ENCODE measurements around the gene ANO8.

Gene ANO8

DNA sequence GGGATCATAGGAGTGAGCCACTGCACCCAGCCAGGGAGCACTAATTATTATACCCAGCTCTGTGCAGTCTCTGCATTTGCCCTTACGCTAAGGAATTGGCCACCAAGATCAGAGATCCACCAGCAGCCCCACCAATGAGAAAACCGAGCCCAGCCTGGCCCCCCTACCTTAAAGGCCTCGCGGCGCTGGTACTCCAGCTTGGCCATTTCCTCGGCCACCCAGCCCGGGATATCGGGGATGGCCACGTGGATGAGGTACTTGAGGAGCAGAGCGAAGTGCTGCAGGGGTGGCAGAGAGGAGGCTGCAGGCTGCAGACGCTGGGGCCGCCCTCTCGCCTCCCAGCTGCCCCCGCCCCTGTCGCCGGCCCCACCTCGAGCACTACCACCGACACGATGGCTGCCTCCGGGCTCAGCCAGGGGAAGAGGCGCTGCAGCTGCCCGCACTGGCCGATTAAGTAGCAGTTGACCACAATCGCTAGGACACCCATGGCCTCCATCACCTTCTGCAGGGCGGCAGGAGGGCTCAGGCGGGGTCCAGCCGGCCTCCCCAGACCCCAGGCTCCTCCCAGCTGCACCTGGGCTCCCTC is 7.5 kb downstream of the ANO8 start:
- DNase-seq: no peak

- DNase-seq: no peak
Observed at GRCh38 chr19:17326595-17326966, 8.1 kb downstream of the ANO8 start.

DNA sequence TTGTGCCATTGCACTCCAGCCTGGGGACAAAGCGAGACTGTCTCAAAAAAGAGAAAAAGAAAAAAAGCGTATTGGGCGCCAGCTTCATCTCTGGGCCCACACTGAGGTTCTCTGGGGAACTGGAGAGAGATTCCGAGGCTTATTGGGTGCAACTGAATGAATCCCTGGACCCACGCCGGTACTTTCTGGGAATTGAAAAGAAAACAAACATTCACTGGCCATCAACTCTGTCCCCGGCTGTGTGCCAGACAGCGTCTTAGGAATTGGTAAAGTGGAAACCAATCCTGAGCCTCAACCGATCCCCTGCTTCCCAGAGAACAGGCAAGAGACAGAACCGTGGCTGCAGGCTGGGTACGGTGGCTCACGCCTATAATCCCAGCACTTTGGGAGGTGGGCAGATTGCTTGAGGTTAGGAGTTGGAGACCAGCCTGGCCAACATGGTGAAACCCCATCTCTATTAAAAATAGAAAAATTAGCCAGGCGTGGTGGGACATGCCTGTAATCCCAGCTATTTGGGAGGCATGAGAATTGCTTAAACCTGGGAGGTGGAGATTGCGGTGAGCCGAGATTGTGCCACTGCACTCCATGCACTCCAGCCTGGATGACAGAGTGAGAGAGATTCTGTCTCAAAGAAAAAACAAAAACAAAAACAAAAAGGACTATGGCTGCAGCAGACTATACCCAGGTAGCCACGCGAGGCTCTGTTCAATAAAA is 8.6 kb downstream of the ANO8 start:
- no peak for DNase-seq

- DNase-seq: no peak
Observed at GRCh38 chr19:17325133-17325532, 9.5 kb downstream of the ANO8 start.

DNA sequence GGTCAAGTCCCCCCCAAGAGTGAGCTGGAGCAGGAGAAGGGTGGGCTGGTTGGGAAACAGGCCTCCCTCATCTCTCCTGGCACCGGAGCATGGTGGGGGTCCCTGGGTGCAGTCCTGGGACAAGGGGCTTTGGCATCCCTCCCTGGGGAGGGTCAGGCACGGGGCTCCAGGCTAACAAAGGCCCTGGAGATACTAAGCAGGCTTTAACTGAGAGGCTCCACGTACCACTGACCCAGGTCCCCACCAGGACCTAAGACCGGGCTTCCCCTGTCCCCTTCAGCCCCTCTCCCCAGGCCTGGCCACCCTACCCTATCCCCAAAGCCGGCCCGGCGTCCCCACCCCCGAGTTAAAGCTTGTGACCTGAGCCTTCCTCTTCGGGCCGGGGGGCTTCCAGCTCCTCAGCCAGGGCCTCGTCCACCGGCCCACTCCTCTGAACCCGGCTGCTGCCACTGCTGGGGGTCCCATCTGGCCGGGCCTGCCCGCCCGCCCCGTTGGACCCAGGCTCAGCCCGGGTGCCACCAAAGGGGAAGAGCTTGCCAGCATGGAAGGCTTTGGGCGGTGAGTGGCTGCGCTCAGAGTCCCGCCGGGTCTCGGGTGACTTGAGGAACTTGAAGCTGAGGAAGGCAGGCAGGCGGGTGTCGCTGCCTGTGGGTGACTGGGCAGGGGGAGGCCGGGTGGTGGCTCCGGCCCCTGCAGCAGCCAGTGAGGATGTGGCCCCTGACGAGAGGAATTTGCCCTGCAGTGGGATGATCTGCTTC is 10.1 kb downstream of the ANO8 start:
- no peak for DNase-seq

GRCh38 chr19:17323964-17324332 is 10.7 kb downstream of the ANO8 start:
- DNase-seq: peak; percentile 24

DNA sequence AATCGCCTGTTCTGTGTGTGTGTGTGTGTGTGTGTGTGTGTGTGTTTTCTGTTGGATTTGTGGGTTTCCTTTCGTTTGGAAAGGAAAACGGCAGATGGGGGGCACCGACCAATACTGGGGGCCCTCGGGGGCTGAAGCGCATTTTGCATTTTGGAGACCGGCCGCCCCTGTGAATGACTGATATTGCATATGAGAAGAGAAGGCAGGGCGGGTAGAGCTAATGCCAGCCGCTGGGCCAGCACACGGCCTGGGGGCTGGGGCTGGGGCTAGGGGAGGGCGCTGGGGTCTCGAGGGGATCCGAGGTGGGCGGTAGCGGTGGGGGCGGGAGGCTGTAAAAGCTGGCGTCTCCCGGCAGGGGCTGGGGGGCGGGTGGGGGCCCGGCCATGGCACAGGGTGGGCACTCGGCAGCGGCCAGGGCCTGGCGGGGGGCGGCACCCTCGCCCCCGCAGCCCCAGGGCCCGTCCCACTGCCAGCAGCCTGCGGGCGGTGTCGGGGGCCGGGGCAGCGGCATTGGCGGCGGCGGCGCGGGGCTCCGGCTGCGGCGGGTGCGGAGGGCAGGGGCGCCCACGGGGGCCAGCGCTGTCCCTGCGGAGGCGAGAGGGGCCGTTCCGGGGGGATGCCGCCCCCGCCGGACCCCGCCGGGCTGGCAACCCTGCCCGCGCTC is 11.2 kb downstream of the ANO8 start:
- no peak for DNase-seq

- no peak for DNase-seq
Observed at GRCh38 chr19:17322854-17323253, 11.8 kb downstream of the ANO8 start.

DNA sequence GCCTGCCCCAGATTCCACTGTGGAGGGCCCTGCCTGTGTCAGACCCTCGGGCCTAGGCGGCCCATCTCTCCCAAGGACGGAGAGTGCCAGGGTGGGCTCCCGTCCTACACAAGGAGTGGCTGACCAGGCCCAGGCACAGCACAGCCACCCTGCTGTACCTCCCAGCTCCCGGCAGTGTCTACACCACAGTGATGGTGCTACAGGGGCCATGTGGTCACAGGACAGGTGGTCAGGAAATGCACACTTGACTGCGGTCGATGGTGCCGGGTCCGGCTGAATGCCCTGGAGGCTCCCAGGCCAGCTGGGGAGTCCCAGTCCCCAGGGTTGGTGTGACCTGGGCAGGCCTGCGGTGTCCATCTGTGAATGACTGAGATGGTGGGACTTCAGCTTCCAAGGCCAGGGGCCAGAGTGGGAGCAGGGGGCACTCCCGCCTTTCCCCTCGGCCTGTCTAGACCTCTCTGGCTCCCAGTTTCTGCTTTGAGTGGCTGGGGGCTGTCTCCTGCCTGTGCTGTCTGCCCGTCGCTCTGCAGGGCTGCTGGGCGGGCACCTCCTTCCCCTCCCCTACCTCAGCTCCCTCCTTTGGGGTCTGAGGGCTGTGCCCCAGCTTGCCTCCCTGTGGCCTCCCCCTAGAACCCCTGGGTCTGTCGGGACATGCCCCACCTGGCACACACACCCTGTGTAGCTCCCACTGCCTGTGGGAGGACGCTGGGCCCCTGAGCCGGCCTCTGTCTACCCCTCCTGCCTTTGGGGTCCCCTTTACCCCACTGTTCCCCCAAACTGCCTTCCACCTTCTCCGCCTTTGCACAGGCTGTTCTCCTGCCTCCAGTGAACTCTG is 12.8 kb downstream of the ANO8 start:
- DNase-seq: no peak

GRCh38 chr19:17320435-17320834 is 14.2 kb downstream of the ANO8 start:
- DNase-seq: no peak

DNA sequence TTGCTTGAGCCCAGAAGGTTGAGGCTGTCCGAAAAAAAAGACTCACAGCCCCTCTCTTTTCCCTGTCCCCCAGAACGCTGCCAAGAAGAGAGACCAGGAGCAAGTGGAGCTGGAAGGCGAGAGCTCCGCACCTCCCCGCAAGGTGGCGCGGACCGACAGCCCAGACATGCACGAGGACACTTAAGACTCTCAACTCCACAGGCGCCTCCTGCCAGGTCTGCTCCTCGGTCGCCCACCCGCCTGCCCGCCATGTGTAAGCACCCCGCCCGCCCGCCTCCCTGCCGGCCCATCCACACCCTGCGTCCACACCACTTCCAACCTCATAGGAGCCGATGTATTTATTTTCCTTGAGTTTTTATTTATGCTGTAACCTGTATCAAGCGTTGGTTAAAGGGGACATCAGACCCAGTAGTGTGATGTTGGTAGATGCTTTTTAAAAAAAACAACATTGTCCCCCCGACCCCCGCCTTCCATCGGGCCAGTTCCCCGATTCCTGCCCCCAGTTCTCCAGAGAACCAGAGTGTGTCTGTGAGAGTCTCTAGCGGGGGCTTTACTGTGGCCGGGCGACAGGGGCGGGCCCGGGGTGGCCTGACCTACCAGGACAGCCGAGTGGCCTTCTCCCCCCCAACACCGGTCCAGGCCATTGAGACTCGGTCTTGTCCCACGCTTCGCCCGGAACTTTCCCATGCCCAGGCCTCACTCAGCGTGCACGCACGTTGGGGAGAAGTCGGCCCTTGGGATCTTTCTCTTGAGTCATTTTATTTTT is 15.0 kb downstream of the ANO8 start:
- no peak for DNase-seq

DNA sequence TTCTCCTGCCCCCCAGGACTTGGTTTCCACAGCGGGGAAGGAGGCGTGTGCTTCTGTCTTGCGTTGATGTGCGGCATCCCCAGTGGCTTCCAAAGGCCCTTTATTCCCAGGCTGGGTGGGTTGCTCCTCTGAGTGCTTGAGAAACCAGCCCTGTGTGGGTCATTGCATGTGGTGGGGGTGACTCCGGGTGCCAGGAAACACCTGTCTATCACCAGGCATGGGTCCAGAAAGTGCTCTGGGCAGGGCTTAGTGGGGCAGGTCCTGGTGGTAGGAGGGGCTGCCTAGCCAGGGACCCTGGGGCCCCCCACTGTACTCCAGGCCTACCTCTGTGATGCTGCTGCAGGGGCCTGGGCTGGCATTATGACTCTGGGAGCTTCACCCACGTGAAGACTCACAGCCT is 15.7 kb downstream of the ANO8 start:
- DNase-seq: no peak

DNA sequence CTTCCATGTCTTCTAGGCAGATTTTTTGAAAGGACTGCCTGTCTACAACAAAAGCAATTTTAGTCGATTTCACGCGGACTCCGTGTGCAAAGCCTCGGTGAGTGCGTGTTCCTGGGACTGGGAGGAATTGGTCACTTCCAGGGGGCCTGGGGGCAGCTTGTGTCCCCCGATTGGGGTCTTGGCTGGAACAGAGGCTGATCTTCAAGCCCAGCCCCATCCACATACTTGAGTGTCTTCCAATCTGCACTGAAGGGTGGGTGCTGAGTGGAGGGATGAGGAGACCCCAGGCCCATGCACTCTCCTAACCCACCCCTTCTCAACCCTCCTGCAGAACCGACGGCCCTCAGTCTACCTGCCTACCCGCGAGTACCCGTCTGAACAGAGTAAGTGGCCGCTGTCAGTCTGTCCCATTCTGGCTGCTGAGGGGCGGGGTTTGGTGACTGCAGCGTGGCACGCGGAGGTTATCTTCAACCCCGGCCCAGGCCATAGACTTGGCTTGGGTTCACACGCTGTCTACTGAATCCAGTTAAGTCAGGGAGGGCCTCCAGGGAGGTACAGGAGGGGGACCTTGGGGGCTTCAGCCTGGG is 20.6 kb downstream of the ANO8 start:
- no peak for DNase-seq

- no peak for DNase-seq
Observed at GRCh38 chr19:17312189-17313113, 22.2 kb downstream of the ANO8 start.

- DNase-seq: no peak
Observed at GRCh38 chr19:17311455-17312188, 23.0 kb downstream of the ANO8 start.

DNA sequence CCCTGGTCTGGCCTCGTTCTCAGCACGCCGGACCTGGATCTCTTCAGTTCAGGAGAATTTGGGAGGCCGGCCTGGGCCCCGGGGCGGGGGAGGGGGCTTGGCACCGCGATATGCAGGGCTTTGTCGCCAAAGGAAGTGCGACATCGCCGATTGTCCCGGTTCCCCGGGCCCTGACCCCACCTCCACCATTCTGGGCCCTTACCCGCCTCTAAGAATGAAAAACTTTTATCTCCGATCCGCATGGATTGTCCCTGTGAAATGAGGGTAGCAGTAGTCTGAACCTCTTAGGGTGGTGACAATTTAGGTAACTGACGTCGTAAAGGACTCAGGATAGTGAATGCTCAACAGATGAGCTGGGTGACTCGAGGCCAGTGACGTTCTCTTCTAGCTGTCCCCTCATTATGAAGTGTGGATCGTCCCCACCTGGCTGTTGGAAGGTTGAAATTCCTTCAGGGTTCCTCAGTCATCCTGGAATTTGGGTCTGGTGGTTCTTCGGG is 24.6 kb downstream of the ANO8 start:
- no peak for DNase-seq

- DNase-seq: peak; percentile 100
Observed at GRCh38 chr19:17309198-17309964, 25.3 kb downstream of the ANO8 start, which contains the start of gene DDA1. Gene DDA1 (plus strand): TSS chr19:17309563. CDS start chr19:17309655, 92 bp downstream.

GRCh38 chr19:17307876-17308377 is 26.7 kb downstream of the ANO8 start:
- DNase-seq: no peak

Measured in stimulated activated CD4-positive, alpha-beta T cell treated with anti-CD3 and anti-CD28 coated beads, Interleukin-15, amount 100 ng/mL, for 24 hours (primary cell).